MM.1S (cell line): ENCODE data around the gene MTERF2.

ENCODE experiments used
- DNase-seq: peaks from one replicate; pipeline ENCODE4 v3.0.0-alpha.2; 2015
- H2AFZ ChIP-seq: fragments of 300-600 bp; sonication (generic); 2 replicates; pipeline ENCODE4 v1.6.0; 2016; ENCODE audit warnings: antibody characterized with exemption, low read length
- H3F3A ChIP-seq: fragments of 300-600 bp; sonication (generic); 2 replicates; pipeline ENCODE4 v1.6.1; 2016; ENCODE audit warnings: mild to moderate bottlenecking, antibody characterized with exemption, low read length, moderate library complexity, mixed read lengths; ENCODE audit not compliant: insufficient read depth
- H3K27ac ChIP-seq: fragments of 300-600 bp; sonication (generic); 2 replicates; pipeline ENCODE4 v1.5.1; 2016; ENCODE audit warnings: mild to moderate bottlenecking, low read length
- H3K27me3 ChIP-seq: fragments of 300-600 bp; sonication (generic); replicated peaks from 2 replicates; pipeline ENCODE4 v1.6.0; 2016; ENCODE audit warnings: low read length; ENCODE audit not compliant: insufficient read depth
- H3K36me3 ChIP-seq: fragments of 300-600 bp; sonication (generic); replicated peaks from 2 replicates; pipeline ENCODE4 v1.6.1; 2016; ENCODE audit warnings: mild to moderate bottlenecking, low read length, mixed read lengths; ENCODE audit not compliant: insufficient read depth
- H3K4me1 ChIP-seq: fragments of 300-600 bp; sonication (generic); 2 replicates; pipeline ENCODE4 v1.6.1; 2016; ENCODE audit warnings: low read length, mixed read lengths
- H3K4me2 ChIP-seq: fragments of 300-600 bp; sonication (generic); 2 replicates; pipeline ENCODE4 v1.6.0; 2016; ENCODE audit warnings: low read depth, low read length
- H3K4me3 ChIP-seq: fragments of 300-600 bp; sonication (generic); 2 replicates; pipeline ENCODE4 v1.5.1; 2016; ENCODE audit warnings: low read length, mixed read lengths
- H3K79me2 ChIP-seq: fragments of 300-600 bp; sonication (generic); 2 replicates; pipeline ENCODE4 v1.6.1; 2016; ENCODE audit warnings: mixed run types, low read length, mixed read lengths
- H3K9ac ChIP-seq: fragments of 300-600 bp; sonication (generic); 2 replicates; pipeline ENCODE4 v1.6.1; 2016; ENCODE audit warnings: low read length, mixed read lengths
- H3K9me2 ChIP-seq: fragments of 300-600 bp; sonication (generic); replicated peaks from 2 replicates; pipeline ENCODE4 v1.6.1; 2016; ENCODE audit warnings: mild to moderate bottlenecking, low read length, mixed read lengths; ENCODE audit not compliant: insufficient read depth
- H3K9me3 ChIP-seq: fragments of 300-600 bp; sonication (generic); replicated peaks from 2 replicates; pipeline ENCODE4 v1.6.1; 2016; ENCODE audit warnings: mild to moderate bottlenecking, low read length, mixed read lengths; ENCODE audit not compliant: insufficient read depth
- H4K20me1 ChIP-seq: fragments of 300-600 bp; sonication (generic); 2 replicates; pipeline ENCODE4 v1.6.1; 2016; ENCODE audit warnings: mild to moderate bottlenecking, low read length, moderate library complexity, mixed read lengths; ENCODE audit not compliant: insufficient read depth
- EZH2 ChIP-seq: fragments of 300-600 bp; sonication (generic); optimal IDR thresholded peaks from 2 replicates; pipeline ENCODE3; 2017; ENCODE audit warnings: low read depth, mild to moderate bottlenecking, antibody characterized with exemption, low read length, mixed read lengths
- EZH2phosphoT487 ChIP-seq: fragments of 300-600 bp; sonication (generic); IDR thresholded peaks from 2 replicates; pipeline ENCODE4 v1.6.1; 2018; ENCODE audit warnings: antibody characterized with exemption, low read length
- TF ChIP-seq, protein P1 (sequence below): fragments of 300-600 bp; sonication (generic); IDR thresholded peaks from 2 replicates; pipeline ENCODE4 v1.5.1; 2016; ENCODE audit warnings: antibody characterized with exemption, low read length, mixed read lengths

MTERF2 gene

DNA sequence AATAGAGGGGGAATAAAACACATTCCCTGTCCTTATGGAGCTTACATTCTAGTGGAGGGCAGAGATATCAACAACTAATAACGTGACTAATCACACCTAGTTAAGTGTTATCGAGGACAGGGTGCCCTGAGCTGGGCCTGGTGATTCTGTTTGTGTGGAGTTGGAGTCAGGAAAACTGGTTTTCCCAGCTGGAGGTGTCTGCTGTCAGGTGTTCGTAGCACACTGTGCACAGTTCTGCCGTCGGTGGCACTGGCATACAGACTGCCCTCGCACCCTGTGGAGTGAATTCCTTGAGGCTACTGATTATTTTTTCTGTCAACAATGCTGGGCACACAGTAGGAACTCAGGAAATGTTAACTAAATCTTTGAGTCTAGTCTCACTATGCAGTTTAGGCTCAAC lies 900 bp upstream of the MTERF2 start:
- Histone ChIP-seq H3K27ac (no peak overlapping the region), H2AFZ (peak overlapping the region; percentile 95), H3F3A (no peaks in the 10 kb centered on the region), H3K9ac (no peak overlapping the region), H3K9me2 (no peaks in the 10 kb centered on the region), H3K9me3 (no peaks in the 10 kb centered on the region), H3K36me3 (no peaks in the 10 kb centered on the region), H3K4me1 (no peaks in the 10 kb centered on the region), H3K79me2 (no peaks in the 10 kb centered on the region), H3K4me3 (no peak overlapping the region), H3K4me2 (peak overlapping the region; percentile 81; the same call in 1 of the 2 replicates), H4K20me1 (no peaks in the 10 kb centered on the region), H3K27me3 (no peaks in the 10 kb centered on the region)
- no peak for DNase-seq
- TF ChIP-seq, protein P1, sequence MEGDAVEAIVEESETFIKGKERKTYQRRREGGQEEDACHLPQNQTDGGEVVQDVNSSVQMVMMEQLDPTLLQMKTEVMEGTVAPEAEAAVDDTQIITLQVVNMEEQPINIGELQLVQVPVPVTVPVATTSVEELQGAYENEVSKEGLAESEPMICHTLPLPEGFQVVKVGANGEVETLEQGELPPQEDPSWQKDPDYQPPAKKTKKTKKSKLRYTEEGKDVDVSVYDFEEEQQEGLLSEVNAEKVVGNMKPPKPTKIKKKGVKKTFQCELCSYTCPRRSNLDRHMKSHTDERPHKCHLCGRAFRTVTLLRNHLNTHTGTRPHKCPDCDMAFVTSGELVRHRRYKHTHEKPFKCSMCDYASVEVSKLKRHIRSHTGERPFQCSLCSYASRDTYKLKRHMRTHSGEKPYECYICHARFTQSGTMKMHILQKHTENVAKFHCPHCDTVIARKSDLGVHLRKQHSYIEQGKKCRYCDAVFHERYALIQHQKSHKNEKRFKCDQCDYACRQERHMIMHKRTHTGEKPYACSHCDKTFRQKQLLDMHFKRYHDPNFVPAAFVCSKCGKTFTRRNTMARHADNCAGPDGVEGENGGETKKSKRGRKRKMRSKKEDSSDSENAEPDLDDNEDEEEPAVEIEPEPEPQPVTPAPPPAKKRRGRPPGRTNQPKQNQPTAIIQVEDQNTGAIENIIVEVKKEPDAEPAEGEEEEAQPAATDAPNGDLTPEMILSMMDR = no peak
- no peak for TF ChIP-seq EZH2
- TF ChIP-seq EZH2phosphoT487 = no peak

DNA sequence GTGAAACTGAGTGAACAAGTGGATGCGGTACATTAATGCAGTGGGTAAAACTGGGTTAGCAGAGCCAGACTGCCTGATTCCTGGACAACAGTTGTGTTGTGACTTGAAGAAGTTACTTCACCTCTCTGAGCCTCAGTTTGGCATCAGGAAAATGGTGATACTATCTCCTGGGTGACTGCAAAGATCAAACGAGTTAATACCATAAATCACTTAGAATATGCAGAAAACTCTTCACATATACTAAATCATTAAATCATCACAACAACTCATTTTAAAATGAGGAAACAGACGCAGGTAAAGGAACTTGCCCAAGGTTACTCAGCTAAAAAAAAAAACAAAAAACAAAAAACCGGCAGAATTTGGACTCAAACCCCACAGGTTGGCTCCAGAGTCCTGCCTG lies 811 bp downstream of the MTERF2 start:
- DNase-seq = no peak
- Histone ChIP-seq H3K27ac (no peak overlapping the region), H3K9ac (peak overlapping the region; percentile 61; the same call in 1 of the 2 replicates), H3K9me3 (no peaks in the 10 kb centered on the region), H3K79me2 (no peaks in the 10 kb centered on the region), H3K9me2 (no peaks in the 10 kb centered on the region), H3K4me3 (peak overlapping the region; percentile 87), H2AFZ (peak overlapping the region; percentile 95), H3K27me3 (no peaks in the 10 kb centered on the region), H3K4me1 (no peaks in the 10 kb centered on the region), H3K4me2 (peak overlapping the region; percentile 81), H4K20me1 (no peaks in the 10 kb centered on the region), H3K36me3 (no peaks in the 10 kb centered on the region), H3F3A (no peaks in the 10 kb centered on the region)
- TF ChIP-seq, protein P1 = no peak
- TF ChIP-seq EZH2phosphoT487 (no peak), EZH2 (no peak)

DNA sequence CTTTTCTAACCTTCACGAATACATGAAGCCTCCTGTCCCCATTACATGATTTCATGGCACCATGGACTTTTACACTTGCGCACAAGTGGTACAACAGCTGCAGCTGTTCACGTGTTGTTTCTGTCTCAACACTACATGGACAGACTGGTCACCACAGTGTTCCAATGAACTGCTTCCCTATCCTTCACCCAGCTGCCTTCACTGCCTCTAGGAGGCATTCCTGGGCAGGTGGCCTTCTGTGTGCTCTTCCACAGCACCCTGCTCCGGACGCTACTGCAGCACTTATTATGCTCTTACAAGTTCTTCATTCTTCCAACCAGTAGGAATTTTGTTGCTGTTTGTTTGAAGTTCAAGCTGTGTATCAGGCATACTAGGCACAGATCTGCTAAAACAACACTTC lies 1.5 kb downstream of the MTERF2 start:
- Histone ChIP-seq H3K4me3 (no peak overlapping the region), H3K9me2 (no peaks in the 10 kb centered on the region), H3K27ac (no peak overlapping the region), H3K9me3 (no peaks in the 10 kb centered on the region), H3K27me3 (no peaks in the 10 kb centered on the region), H3K79me2 (no peaks in the 10 kb centered on the region), H3F3A (no peaks in the 10 kb centered on the region), H3K9ac (no peak overlapping the region), H3K4me1 (no peaks in the 10 kb centered on the region), H2AFZ (no peak overlapping the region), H3K4me2 (no peak overlapping the region), H4K20me1 (no peaks in the 10 kb centered on the region), H3K36me3 (no peaks in the 10 kb centered on the region)
- no peak for TF ChIP-seq EZH2
- TF ChIP-seq EZH2phosphoT487 = no peak
- TF ChIP-seq, protein P1 = no peak
- no peak for DNase-seq
